IMR-90 (cell line): ENCODE measurements around the gene DAPL1.

Experiments used
- CEBPB ChIP-seq: IDR thresholded peaks from 2 replicates; pipeline ENCODE4 v1.6.1; 2012; ENCODE audit warnings: low read depth, low read length, improper control_type of control experiment
- MAZ ChIP-seq: IDR thresholded peaks from 2 replicates; pipeline ENCODE4 v1.6.1; 2012; ENCODE audit warnings: low read depth, mild to moderate bottlenecking, low read length, improper control_type of control experiment, moderate library complexity, borderline replicate concordance
- POLR2A ChIP-seq: IDR thresholded peaks from 2 replicates; pipeline ENCODE4 v1.6.1; 2012; ENCODE audit warnings: mild to moderate bottlenecking, low read depth, low read length
- RFX5 ChIP-seq: IDR thresholded peaks from 2 replicates; pipeline ENCODE4 v1.8.0; 2012; ENCODE audit warnings: low read depth, mild to moderate bottlenecking, low read length, moderate library complexity
- TF ChIP-seq, protein P1 (sequence below): conservative IDR thresholded peaks from 2 replicates; pipeline ENCODE4 v1.5.1; 2012; ENCODE audit warnings: mild to moderate bottlenecking, low read depth, low read length, improper control_type of control experiment
- TF ChIP-seq, protein P2 (sequence below): fragments of 150-350 bp; IDR thresholded peaks from 2 replicates; pipeline ENCODE4 v1.6.1; 2016; ENCODE audit warnings: low read depth, mild to moderate bottlenecking, low read length, moderate library complexity, borderline replicate concordance

DNA sequence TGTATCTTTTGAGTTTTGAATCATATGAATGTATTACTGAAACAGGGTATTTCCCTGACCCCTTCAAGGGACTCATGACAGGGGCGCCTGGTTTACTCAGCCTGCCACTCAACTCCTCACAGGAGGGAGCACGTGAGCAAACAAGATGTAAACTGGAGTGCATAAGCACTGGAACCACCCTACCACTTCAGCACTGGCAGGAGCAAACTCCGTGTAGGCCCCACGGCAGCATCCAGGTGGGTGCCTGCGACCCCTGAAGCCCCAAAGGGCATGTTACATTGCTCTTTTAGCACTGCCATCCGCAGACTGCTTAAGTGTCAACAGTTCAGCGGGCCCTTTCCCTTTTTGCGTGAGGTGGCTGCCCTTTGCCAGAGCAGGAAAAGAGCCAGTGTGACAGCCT, 8.2 kb upstream of the DAPL1 start:
- TF ChIP-seq POLR2A (no peak), CEBPB (no peak), RFX5 (no peak), MAZ (no peak)
- TF ChIP-seq, protein P1, sequence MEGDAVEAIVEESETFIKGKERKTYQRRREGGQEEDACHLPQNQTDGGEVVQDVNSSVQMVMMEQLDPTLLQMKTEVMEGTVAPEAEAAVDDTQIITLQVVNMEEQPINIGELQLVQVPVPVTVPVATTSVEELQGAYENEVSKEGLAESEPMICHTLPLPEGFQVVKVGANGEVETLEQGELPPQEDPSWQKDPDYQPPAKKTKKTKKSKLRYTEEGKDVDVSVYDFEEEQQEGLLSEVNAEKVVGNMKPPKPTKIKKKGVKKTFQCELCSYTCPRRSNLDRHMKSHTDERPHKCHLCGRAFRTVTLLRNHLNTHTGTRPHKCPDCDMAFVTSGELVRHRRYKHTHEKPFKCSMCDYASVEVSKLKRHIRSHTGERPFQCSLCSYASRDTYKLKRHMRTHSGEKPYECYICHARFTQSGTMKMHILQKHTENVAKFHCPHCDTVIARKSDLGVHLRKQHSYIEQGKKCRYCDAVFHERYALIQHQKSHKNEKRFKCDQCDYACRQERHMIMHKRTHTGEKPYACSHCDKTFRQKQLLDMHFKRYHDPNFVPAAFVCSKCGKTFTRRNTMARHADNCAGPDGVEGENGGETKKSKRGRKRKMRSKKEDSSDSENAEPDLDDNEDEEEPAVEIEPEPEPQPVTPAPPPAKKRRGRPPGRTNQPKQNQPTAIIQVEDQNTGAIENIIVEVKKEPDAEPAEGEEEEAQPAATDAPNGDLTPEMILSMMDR = no peak
- TF ChIP-seq, protein P2, sequence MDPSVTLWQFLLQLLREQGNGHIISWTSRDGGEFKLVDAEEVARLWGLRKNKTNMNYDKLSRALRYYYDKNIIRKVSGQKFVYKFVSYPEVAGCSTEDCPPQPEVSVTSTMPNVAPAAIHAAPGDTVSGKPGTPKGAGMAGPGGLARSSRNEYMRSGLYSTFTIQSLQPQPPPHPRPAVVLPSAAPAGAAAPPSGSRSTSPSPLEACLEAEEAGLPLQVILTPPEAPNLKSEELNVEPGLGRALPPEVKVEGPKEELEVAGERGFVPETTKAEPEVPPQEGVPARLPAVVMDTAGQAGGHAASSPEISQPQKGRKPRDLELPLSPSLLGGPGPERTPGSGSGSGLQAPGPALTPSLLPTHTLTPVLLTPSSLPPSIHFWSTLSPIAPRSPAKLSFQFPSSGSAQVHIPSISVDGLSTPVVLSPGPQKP = no peak
